Measurements from ENCODE around the gene SETDB1.

Gene SETDB1

DNA sequence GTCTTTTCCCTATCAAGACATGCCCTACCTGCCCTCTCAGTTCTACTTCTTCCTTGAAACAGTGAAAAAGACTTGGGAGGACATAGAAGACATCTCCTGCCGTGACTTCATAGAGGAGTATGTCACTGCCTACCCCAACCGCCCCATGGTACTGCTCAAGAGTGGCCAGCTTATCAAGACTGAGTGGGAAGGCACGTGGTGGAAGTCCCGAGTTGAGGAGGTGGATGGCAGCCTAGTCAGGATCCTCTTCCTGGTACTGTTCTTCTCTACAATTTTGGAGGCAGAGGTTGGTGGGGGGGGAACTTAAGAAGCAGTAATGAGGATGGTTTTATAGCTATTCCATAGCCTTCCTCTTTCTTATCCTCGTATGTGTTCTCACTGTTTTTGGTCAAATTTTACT, 18.7 kb downstream of the SETDB1 start:
- DNase-seq, result no peak

GRCh38 chr1:150954708-150955107, 28.5 kb downstream of the SETDB1 start:
- no peak for DNase-seq

DNA sequence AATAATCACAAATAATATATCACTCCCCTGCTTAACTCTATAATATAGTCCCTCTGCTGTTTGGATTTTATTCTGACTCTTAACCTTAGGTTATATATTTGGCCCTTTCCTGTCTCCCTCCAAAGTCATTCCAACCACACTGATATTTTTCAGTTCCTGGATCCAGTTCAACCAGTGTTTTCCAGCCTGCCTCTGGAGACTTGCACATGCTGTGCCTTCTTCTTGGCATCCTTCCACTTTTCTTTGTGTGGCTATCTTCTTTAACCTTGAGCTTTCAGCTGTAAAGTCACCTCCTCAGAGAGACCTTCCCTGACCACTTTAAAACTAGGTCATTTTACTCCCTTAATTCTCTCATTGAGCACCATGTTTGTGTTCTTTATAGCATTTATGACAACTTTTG, 29.1 kb downstream of the SETDB1 start:
- DNase-seq, result no peak

- DNase-seq, result no peak
Measured at GRCh38 chr1:150957666-150958065, 31.5 kb downstream of the SETDB1 start.

DNA sequence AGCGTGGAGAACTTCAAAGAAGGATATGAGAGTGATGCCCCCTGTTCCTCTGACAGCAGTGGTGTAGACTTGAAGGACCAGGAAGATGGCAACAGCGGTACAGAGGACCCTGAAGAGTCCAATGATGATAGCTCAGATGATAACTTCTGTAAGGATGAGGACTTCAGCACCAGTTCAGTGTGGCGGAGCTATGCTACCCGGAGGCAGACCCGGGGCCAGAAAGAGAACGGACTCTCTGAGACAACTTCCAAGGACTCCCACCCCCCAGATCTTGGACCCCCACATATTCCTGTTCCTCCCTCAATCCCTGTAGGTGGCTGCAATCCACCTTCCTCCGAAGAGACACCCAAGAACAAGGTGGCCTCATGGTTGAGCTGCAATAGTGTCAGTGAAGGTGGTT, 34.5 kb downstream of the SETDB1 start:
- no peak for DNase-seq

- no peak for DNase-seq
Measured at GRCh38 chr1:150961756-150962155, 35.6 kb downstream of the SETDB1 start.

DNA sequence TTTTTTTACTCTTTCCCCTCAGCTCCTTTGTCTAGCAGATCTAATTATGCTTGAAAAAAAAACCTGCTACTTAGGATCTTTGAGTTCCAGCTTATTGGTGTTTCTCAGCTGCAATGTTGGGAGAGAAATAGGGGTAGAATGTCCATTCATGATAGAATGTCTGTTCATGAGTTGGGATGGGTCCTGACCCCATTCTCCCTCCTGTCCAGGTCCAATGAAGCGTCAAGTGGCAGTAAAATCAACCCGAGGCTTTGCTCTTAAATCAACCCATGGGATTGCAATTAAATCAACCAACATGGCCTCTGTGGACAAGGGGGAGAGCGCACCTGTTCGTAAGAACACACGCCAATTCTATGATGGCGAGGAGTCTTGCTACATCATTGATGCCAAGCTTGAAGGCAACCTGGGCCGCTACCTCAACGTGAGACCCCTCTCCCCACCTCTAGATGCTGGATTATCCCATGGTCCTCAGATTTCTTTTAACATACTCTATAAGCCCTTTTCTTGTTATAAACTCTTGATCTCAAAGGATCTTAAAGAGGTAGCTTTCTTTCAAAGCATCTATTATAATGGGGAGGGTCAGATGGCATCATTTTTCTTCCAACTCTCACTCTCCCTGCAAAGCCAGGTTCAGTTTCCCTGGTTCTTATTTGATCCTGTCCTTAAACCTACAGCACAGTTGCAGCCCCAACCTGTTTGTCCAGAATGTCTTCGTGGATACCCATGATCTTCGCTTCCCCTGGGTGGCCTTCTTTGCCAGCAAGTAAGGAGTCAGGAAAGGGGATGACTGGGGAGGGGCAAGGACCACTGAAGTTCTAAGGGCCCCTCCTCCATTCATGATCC, 37.4 kb downstream of the SETDB1 start:
- DNase-seq, result no peak

- DNase-seq, result no peak
Measured at GRCh38 chr1:150964164-150964489, 38.0 kb downstream of the SETDB1 start.

- no peak for DNase-seq
Measured at GRCh38 chr1:150965605-150966004, 39.4 kb downstream of the SETDB1 start.

DNA sequence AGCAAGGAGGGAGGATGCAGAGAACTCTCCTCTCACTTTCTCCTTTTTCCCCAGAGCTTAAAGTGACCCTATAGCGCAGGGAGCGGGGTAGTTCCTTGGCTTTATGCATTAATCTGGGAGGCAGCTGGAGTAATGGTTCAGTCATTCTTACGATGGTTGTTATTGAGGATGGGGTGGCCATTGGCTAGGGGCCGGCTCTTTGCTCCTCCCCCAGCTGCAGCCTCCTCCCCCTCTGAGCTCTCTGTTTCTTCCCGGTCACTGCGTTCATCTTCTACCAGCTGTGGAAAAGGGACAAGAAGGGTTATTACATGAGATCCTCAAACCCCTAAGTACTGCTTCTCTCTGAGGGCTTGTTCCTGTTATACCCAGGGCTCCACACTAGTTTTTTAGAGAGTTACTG, 39.8 kb downstream of the SETDB1 start:
- DNase-seq, result no peak

GRCh38 chr1:150967936-150968335, 41.8 kb downstream of the SETDB1 start:
- DNase-seq, result no peak

- DNase-seq, result no peak
Measured at GRCh38 chr1:150968491-150968890, 42.3 kb downstream of the SETDB1 start.

DNA sequence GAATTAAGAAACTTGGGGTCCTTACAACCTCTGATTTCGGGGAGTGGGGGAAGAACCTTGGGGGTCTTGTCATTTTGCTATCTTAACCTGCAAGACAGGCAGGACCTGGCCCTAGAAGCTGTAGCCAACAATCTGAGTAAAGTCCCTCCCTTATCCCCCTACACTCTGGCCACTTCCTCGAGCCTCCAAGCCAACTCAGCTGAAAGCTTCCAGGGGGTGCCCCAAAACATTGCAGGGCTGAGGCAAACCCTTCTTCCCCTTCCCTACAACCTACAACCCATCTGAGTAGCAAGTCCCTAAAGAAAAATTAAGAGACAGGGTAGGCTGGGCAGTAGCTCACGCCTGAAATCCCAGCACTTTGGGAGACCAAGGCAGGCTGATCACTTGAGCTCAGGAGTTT, 43.5 kb downstream of the SETDB1 start:
- DNase-seq, result no peak

DNA sequence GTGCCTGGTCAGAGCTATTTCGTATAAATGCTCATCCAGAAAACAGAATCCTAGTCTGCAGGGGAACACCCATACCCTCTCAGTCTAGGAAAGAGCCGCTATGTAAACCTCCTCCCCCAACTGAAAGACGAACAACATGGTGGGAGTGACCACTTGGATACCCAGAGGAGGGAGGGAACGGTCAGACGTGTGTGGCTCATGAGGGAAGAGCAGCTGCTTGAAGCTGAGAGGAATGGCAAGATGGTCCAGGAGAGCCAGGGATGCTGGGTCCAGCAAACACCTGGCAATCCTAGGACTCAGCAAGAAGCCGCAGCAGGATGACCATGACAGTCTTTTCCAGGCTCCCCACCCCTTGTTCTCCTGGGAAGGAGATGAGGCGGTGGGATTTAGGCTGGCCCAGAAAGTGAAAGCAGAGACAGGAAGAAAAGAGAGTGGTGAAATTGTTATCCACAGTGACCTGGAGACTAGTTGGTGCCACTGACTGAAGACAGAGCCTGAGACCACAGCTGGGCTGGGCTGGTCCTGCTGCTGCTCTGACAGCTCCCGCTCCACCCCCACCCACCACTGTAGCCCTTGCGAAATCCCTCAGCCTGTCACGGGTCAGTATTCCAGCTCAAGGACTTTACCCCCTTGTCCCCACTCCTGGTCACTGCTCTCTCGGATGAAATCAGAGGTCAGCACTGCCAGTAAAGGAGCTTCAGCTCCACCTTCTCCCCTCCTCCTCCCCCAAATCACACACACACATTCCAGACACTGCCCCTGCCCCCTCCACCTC, 44.8 kb downstream of the SETDB1 start:
- DNase-seq, result no peak

DNA sequence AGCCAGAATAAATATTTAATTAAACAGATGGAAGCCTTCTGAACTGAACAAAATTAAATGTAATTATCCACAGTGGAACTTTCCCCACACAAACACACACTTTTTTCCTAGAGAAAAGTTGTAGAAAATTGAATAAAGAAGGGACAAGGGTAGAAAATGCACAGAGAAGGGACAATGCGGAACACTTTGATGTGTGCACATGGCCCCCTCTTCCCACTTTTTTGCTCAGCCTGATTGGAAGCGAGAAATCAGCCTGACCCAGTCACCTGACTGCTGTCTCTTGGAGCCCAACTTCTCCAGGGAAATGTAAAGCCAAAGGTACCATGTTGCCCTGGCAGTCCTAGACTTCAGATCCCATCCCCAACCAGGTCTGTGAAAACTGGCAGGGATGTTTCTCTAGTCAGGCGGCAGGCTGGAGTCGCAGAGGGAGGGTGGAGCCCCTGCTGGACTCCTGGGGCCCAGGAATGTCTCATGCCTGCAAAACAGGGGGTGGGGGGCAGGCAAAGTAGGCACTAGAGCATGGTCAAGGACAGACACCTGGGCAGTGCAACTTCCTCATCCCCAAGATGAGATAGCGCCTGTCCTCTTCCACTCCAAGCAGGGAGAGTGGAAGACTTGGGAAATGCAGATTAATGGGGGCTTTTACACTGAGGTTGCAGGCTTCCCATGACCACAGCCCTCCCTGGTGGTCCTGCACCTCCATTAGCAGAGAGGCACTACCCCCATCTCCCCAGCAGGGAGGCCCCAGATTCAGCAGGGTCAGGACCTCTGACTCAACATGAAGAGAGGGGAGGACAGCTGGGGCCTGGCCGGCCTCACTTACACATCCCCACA, 45.6 kb downstream of the SETDB1 start:
- DNase-seq, result no peak

DNA sequence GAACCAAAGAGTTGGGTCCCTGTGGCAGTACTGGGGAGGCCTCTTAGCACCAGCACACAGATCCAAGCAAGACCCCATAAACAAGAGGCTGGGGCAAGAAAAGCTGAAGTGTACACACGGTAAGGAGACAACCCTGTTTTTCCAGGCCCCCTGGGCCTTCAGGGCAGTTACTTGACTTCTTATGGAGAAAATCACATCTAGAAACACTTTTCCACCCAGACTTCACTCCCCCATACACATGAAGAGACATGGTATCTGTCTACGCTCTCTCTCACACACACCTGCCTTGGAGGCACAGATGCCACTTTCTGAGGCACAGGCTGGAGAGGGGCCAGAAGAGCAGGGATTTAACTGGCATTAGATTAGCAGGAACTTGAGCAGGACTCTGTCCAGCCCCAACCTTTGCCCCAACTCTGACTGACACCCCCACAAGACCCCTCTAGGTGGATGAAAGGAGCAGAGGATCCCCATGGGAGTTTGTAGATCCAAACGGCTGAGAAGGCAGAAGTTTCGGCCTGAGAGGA, 46.3 kb downstream of the SETDB1 start:
- no peak for DNase-seq

DNA sequence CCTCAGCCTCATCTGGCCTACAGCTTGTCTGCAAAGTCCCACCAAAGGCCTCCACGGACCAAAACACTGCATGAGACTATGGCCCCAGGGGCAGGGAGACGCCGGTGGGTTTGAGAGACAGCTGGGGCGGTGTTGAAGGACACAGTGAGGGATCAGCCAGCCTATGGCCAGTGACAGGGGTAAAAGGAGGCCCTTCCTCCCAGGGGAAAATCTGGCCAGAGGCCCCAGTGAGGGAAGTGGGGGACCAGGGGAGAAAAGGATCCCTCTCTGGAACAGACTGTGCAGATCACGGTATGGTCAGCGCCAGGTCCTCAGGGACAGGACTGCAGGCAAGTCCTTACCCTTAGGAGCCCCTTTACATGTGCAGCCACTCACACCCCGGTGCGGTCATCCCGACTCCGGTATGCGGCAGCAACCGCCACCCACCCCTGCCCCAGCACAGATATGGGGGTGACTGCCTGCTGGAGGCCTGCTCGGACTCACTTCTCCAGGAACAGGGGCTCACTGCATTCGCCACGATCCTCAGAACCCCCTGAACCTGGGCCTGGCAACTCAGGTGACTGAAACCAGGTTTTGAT, 47.2 kb downstream of the SETDB1 start:
- DNase-seq, result no peak

GRCh38 chr1:150973836-150974579, 47.8 kb downstream of the SETDB1 start:
- DNase-seq, result no peak

GRCh38 chr1:150974580-150975478, 48.7 kb downstream of the SETDB1 start, which contains the start of gene CERS2:
TSS of gene CERS2 (minus strand) at chr1:150974835. CDS start at chr1:150969090, 5,745 bp downstream.
- DNase-seq, result peak; percentile 64

GRCh38 chr1:150976401-150976821, 50.2 kb downstream of the SETDB1 start:
- DNase-seq, result no peak
